NCI-H2107 treated with DMSO at 0.1 percent for 48 hours (cell line): ENCODE data around the gene MFGE8.

Source experiments
- DNase-seq: peaks from one replicate; lab custom pipeline; 2025; ENCODE audit not compliant: unreplicated experiment; lab: John Stamatoyannopoulos, UW

Gene MFGE8

DNA sequence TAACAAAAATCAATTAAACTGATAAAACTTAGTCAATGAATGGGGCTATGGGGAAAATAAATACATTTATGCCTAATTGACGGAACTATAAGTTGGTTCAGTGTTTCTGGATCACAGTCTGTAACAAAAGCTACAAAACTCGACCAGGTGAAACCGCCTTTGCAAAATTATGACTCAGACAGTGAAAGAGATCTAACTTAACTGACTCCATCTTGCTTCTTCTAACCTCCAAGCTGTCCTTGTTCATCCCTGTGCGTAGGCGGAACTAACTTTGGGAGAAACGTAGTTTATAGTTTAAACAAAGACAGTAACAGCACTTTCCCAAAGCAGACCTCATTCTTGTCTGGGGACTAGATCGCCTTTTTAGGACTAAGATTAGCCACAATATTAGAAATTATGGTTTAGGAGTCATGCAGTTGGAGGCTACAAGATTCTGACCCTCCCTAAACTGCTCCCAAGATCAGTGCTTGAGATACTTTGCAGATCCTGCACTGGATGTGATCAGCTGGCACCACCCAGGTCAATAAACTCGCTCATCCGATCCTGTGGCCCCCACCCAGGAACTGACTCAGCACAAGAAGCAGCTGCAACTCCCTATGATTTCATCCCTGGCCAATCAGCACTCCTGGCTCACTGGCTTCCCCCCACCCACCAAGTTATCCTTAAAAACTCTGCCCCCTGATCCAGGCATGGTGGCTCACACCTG is 7.2 kb upstream of the MFGE8 start:
- DNase-seq: no peak

- DNase-seq: no peak
Observed at GRCh38 chr15:88918738-88919137, 5.6 kb upstream of the MFGE8 start.

- no peak for DNase-seq
Observed at GRCh38 chr15:88917760-88918159, 4.6 kb upstream of the MFGE8 start.

- no peak for DNase-seq
Observed at GRCh38 chr15:88915354-88915753, 2.2 kb upstream of the MFGE8 start.

GRCh38 chr15:88913850-88914169 is 631 bp upstream of the MFGE8 start:
- DNase-seq: no peak

- DNase-seq: no peak
Observed at GRCh38 chr15:88912500-88912921, 668 bp downstream of the MFGE8 start.

GRCh38 chr15:88911766-88912118 is 1.4 kb downstream of the MFGE8 start:
- no peak for DNase-seq

GRCh38 chr15:88909956-88910831 is 3.0 kb downstream of the MFGE8 start:
- no peak for DNase-seq

DNA sequence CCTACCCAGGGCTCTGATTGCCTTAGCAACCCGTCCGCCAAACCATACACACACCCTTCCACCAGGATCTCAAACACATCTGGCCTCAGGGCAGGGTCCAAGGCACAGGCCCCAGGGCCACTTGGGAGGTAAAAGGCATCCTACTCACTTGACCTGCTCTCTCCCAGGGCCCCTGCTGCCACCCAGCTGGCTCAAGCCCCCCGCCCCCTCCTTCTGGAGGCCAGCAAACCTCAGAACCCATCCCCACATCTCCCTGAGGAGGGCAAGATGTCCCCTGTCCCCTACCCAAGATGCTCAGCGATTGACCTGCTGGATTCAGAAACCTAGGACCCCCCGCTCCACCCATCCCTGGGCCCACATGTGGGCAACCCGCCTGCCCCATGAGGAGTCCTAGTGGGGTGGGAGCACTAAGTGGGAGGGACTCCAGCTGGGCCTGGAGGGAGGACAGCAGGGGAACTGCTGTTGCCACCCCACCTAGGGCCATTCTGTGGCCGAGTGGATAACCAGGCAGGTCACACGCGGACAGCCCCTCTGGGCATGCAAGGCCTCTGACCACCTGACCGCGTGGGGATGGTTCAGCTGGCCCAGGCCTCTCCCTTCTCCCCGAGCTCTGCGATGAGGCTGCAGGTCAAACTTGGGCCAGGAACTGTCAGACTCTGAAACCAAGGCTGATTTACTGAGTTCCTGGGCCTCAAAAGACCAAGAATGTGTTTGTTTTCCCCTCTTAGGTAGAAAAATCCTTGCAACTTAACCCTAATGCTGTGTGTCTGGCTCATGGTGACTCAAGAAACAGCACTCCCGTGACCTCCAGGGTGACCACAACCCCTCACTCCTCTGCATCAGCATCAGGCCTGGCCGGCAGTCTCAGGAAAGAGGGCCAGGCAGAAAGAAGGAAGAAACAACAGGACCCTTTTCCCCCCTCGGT is 4.2 kb downstream of the MFGE8 start:
- no peak for DNase-seq

- DNase-seq: no peak
Observed at GRCh38 chr15:88908123-88908522, 5.1 kb downstream of the MFGE8 start.

DNA sequence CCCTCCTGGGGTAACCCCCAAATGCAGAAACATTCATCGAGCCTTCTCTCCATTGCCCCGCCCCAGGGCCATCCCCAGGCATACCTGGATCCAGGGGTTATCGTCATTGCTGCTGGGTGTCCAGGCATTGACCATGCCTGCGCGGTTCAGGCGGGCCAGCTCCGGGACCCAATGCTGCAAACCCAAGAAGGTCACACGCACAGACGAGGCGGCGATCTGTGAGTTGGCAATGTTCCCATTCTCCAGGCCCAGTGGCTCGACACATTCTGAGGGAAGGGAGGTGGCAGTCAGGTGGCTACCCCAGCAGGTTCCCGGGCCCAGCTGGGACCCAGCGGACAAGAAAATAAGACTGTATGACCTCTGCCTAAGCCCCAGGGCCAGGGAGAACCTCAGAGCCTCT is 6.1 kb downstream of the MFGE8 start:
- DNase-seq: no peak

- DNase-seq: no peak
Observed at GRCh38 chr15:88906551-88906950, 6.6 kb downstream of the MFGE8 start.

DNA sequence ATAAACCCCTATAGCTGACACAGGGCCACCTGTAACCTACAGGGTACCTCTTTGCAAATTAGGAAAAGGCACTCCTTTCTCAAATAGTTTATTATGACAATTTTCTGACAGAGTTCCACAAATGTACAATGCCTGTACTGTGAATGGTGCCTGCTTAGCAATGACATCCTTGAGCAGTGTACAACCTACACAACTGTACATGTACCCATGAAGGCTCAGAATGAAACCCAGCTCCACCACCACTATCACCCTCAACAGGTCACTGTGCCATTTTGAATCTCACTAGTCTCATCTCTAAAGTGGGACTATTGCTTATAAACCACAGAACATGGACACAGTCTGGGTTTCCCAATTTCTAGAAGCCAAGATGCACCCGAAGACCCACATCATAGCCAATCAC is 7.0 kb downstream of the MFGE8 start:
- no peak for DNase-seq

DNA sequence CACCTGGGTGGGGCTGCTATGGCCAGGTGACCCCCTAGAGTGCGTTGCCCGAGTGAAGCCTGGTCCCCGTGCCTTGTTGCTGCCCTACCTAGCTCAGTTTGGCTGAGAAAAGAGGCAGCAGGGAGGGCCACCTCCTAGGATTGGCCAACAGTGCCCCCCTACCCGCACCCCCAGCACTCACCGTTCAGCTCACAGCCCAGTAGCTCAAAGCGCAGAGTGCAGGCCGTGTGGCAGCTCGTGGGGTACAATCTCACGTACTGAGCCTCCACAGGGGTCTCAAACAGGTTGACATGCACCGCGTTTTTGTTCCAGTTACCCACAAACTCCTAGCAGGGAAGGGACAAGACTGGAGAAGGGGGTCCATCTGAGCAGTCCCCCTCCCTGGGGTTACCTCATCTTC is 7.6 kb downstream of the MFGE8 start:
- DNase-seq: no peak

DNA sequence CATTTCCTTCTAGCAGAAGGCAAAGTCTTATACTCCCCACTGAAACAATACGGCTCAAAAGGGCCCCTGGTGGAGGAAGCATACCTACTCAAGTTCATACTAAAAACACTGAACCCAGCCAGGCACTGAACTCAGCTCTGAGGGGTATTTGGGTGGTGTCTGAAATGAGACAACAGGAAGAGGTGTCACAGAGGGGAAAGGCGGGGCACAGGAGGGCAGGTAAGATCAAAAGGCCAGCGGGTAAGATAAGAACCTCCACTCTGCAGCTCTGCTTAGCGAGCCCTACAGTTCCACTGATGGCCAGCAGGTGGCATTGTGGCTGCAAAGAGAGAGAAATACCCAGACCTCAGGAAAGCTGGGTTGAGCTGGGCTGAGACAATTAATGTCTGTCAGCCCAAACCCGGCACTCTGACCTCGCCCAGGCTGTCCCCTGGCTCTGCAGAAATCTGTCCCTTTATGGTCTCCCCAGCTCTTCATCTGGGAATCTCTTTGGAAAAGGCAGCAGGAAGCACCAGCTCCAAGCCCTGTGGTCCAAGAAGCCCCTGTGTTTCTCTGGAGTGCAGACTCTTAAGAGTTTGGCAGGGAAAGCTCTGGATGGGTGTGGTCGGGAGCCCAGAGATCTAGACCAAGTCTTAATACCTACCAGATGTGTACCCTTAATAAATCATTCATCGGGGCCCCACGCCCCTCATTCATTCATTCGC is 8.4 kb downstream of the MFGE8 start:
- DNase-seq: no peak

GRCh38 chr15:88904257-88904623 is 8.9 kb downstream of the MFGE8 start:
- no peak for DNase-seq

- DNase-seq: no peak
Observed at GRCh38 chr15:88902846-88903245, 10.3 kb downstream of the MFGE8 start.

- DNase-seq: no peak
Observed at GRCh38 chr15:88902221-88902835, 10.9 kb downstream of the MFGE8 start.

DNA sequence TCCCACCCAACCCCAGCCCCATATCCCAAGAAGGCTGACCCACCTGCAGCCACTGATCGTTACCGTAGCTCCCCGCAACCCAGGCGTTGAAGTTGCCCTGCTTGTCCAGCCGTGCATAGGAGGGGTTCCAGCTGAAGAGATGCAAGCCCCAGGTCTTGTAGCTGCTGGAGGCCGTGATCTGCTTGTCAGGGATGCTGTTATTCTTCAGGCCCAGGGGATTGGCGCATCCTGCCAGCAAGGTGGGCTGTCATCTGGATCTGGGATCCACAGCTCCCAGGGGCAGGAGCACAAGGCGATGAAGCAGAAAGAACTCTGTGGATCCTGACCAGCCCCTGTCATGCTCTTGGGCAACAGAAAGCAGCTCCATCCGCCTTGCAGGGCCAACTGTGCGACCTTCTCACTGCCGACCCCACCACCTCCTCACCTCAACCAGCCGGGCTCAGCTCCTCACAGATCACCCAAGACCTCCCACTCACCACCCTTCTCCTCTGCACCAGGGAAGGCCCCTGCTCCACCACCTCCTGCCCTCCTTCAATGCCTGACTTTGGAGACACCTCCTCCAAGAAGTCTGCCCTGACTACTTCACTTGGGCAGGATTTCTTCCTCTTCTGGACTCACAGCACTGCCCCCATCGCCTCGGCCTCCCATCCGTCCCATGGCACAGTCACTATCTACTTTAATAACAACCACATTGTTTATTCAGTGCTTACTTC is 11.5 kb downstream of the MFGE8 start:
- DNase-seq: no peak

DNA sequence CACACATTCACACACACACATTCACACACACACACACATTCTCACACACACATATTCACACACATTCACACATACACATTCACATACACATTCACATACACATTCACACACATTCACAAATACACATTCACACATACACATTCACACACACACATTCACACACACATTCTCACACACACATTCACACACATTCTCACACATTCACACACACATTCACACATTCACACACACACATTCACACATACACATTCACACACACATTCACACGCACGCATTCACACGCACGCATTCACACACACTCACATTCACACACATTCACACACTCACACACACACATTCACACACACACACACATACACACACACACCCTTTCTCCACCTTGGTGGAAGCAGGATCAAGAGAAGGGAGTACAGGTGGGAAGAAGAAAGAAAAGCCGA is 12.2 kb downstream of the MFGE8 start:
- no peak for DNase-seq
